NCI-H526 treated with DMSO at 0.1 percent for 48 hours (cell line): ENCODE measurements around the gene PLXNB3.
"Not testable (repeated sequence)": the region's sequence is repeated elsewhere in the genome, so short reads cannot be mapped to it uniquely, and the experiment has no call there.

Experiments
- DNase-seq: peaks from one replicate; lab custom pipeline; 2025; lab: John Stamatoyannopoulos, UW

The PLXNB3 gene

GRCh38 chrX:153733651-153734240, 30.3 kb upstream of the PLXNB3 start:
- no peak for DNase-seq

GRCh38 chrX:153734871-153735270, 29.2 kb upstream of the PLXNB3 start:
- no peak for DNase-seq

GRCh38 chrX:153735274-153735673, 28.8 kb upstream of the PLXNB3 start:
- peak; percentile 39 for DNase-seq

- DNase-seq = no peak
Measured at GRCh38 chrX:153736071-153736820, 27.8 kb upstream of the PLXNB3 start.

GRCh38 chrX:153736871-153737441, 27.1 kb upstream of the PLXNB3 start:
- DNase-seq = no peak

GRCh38 chrX:153738056-153738605, 25.9 kb upstream of the PLXNB3 start:
- no peak for DNase-seq

- no peak for DNase-seq
Measured at GRCh38 chrX:153739754-153740486, 24.1 kb upstream of the PLXNB3 start.

GRCh38 chrX:153740631-153741222, 23.3 kb upstream of the PLXNB3 start:
- no peak for DNase-seq

GRCh38 chrX:153741446-153741845, 22.6 kb upstream of the PLXNB3 start:
- DNase-seq = no peak

GRCh38 chrX:153742111-153742510, 21.9 kb upstream of the PLXNB3 start:
- not testable (repeated sequence) for DNase-seq

- DNase-seq = not testable (repeated sequence)
Measured at GRCh38 chrX:153742796-153743467, 21.1 kb upstream of the PLXNB3 start.

GRCh38 chrX:153743468-153744209, 20.4 kb upstream of the PLXNB3 start:
- peak; percentile 20 for DNase-seq

GRCh38 chrX:153744210-153745066, 19.6 kb upstream of the PLXNB3 start:
- DNase-seq = peak; percentile 18

GRCh38 chrX:153745067-153745433, 19.0 kb upstream of the PLXNB3 start:
- DNase-seq = not testable (repeated sequence)

- DNase-seq = no peak
Measured at GRCh38 chrX:153746359-153746758, 17.7 kb upstream of the PLXNB3 start.

- DNase-seq = not testable (repeated sequence)
Measured at GRCh38 chrX:153746991-153747390, 17.1 kb upstream of the PLXNB3 start.

- not testable (repeated sequence) for DNase-seq
Measured at GRCh38 chrX:153749017-153749416, 15.0 kb upstream of the PLXNB3 start.

GRCh38 chrX:153750127-153750774, 13.8 kb upstream of the PLXNB3 start:
- DNase-seq = no peak

- DNase-seq = no peak
Measured at GRCh38 chrX:153755136-153755535, 8.9 kb upstream of the PLXNB3 start.
